ENCODE results near the gene TENM4.

GRCh38 chr11:78991681-78992080 is 449.1 kb downstream of the TENM4 start:
- TF ChIP-seq, protein P1, sequence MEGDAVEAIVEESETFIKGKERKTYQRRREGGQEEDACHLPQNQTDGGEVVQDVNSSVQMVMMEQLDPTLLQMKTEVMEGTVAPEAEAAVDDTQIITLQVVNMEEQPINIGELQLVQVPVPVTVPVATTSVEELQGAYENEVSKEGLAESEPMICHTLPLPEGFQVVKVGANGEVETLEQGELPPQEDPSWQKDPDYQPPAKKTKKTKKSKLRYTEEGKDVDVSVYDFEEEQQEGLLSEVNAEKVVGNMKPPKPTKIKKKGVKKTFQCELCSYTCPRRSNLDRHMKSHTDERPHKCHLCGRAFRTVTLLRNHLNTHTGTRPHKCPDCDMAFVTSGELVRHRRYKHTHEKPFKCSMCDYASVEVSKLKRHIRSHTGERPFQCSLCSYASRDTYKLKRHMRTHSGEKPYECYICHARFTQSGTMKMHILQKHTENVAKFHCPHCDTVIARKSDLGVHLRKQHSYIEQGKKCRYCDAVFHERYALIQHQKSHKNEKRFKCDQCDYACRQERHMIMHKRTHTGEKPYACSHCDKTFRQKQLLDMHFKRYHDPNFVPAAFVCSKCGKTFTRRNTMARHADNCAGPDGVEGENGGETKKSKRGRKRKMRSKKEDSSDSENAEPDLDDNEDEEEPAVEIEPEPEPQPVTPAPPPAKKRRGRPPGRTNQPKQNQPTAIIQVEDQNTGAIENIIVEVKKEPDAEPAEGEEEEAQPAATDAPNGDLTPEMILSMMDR (IDR thresholded peaks at IDR 0.05): no peak
- TF ChIP-seq POLR2A (IDR thresholded peaks at IDR 0.05): no peak

Measured in Peyer's patch (tissue), 4 donors.